Hematopoietic multipotent progenitor cell (in vitro differentiated cells): ENCODE measurements around the gene FALEC. TPM values are rescaled to one million over a fixed set of nuclear protein-coding genes. Genes with fewer than 3 reads are reported as not detected.

ENCODE experiments used
- DNase-seq, 3 donors: peaks; one replicate each; pipeline ENCODE4 v3.0.0-alpha.2; 2011 to 2015; ENCODE audit warnings: low read depth in 2 of 3, low spot score in 2 of 3
- total RNA-seq: library from RNA; depleted of rRNA; stranded (reverse); fragments of >200 nt; gene quantifications from one replicate; pipeline ENCODE4 v1.2.3, GENCODE V29; 2012

Gene FALEC
- 0.27 TPM for total RNA-seq

GRCh38 chr1:150515328-150516049 is at the start of gene FALEC:
TSS of gene FALEC (plus strand) at chr1:150515752.
- DNase-seq = peak; percentile 76 to 93 (median 90)

- no peak for DNase-seq
These were observed 48.6 kb upstream of the FALEC start for GRCh38 chr1:150466964-150467363.

GRCh38 chr1:150469291-150469690 is 46.3 kb upstream of the FALEC start:
- DNase-seq = no peak

GRCh38 chr1:150472601-150473200 is 42.9 kb upstream of the FALEC start:
- DNase-seq = no peak

GRCh38 chr1:150473659-150474058 is 41.9 kb upstream of the FALEC start:
- DNase-seq = no peak

GRCh38 chr1:150474869-150475268 is 40.7 kb upstream of the FALEC start:
- no peak for DNase-seq

- DNase-seq = no peak
These were observed 38.8 kb upstream of the FALEC start for GRCh38 chr1:150476754-150477153.

GRCh38 chr1:150477320-150477719 is 38.2 kb upstream of the FALEC start:
- DNase-seq = no peak

GRCh38 chr1:150477733-150478132 is 37.8 kb upstream of the FALEC start:
- no peak for DNase-seq

- DNase-seq = no peak
These were observed 36.2 kb upstream of the FALEC start for GRCh38 chr1:150479370-150479769.

- no peak for DNase-seq
These were observed 35.6 kb upstream of the FALEC start for GRCh38 chr1:150479927-150480352.

GRCh38 chr1:150484431-150484830 is 31.1 kb upstream of the FALEC start:
- DNase-seq = no peak

- DNase-seq = peak in 1 of 3 donors; percentile 28
These were observed 30.7 kb upstream of the FALEC start for GRCh38 chr1:150484861-150485260.

- DNase-seq = peak; percentile 73 to 99 (median 95)
These were observed 28.4 kb upstream of the FALEC start, which contains the start of gene TARS2 for GRCh38 chr1:150486966-150487762. TSS of gene TARS2 (plus strand) at chr1:150487419. CDS start at chr1:150487451, 32 bp downstream.

GRCh38 chr1:150487763-150488115 is 27.8 kb upstream of the FALEC start:
- DNase-seq = no peak

- no peak for DNase-seq
These were observed 22.4 kb upstream of the FALEC start for GRCh38 chr1:150493175-150493574.

- no peak for DNase-seq
These were observed 17.2 kb upstream of the FALEC start for GRCh38 chr1:150498342-150498741.

GRCh38 chr1:150505431-150505830 is 10.1 kb upstream of the FALEC start:
- DNase-seq = no peak

- DNase-seq = peak in 1 of 3 donors; percentile 14
These were observed 7.4 kb upstream of the FALEC start, which contains the start of gene ECM1 for GRCh38 chr1:150507912-150508864. TSS of gene ECM1 (plus strand) at chr1:150508109. CDS start at chr1:150508210, 101 bp downstream.

GRCh38 chr1:150508982-150509381 is 6.6 kb upstream of the FALEC start:
- no peak for DNase-seq
